ENCODE data around the gene CFAP47.
"Not testable (repeated sequence)": the region's sequence is repeated elsewhere in the genome, so short reads cannot be mapped to it uniquely, and the experiment has no call there.

The CFAP47 gene

GRCh38 chrX:36234840-36235528 lies 315.4 kb downstream of the CFAP47 start:
- DNase-seq: not testable (repeated sequence)

GRCh38 chrX:36241397-36241796 lies 321.9 kb downstream of the CFAP47 start:
- no peak for DNase-seq

GRCh38 chrX:36266155-36266554 lies 346.6 kb downstream of the CFAP47 start:
- DNase-seq: no peak

- no peak for DNase-seq
Measured at GRCh38 chrX:36310136-36310535, 390.6 kb downstream of the CFAP47 start.

- no peak for DNase-seq
Measured at GRCh38 chrX:36314303-36314702, 394.8 kb downstream of the CFAP47 start.

GRCh38 chrX:36334572-36334971 lies 415.0 kb downstream of the CFAP47 start:
- no peak for DNase-seq

GRCh38 chrX:36336751-36337150 lies 417.2 kb downstream of the CFAP47 start:
- no peak for DNase-seq

GRCh38 chrX:36344301-36344700 lies 424.8 kb downstream of the CFAP47 start:
- no peak for DNase-seq

- no peak for DNase-seq
Measured at GRCh38 chrX:36348509-36348908, 429.0 kb downstream of the CFAP47 start.

- no peak for DNase-seq
Measured at GRCh38 chrX:36357855-36358254, 438.3 kb downstream of the CFAP47 start.

GRCh38 chrX:36364262-36364661 lies 444.7 kb downstream of the CFAP47 start:
- DNase-seq: no peak

- DNase-seq: no peak
Measured at GRCh38 chrX:36383495-36383894, 464.0 kb downstream of the CFAP47 start.

GRCh38 chrX:36388901-36389300 lies 469.4 kb downstream of the CFAP47 start:
- no peak for DNase-seq

GRCh38 chrX:36401774-36402173 lies 482.2 kb downstream of the CFAP47 start:
- DNase-seq: no peak

- no peak for DNase-seq
Measured at GRCh38 chrX:36407836-36408235, 488.3 kb downstream of the CFAP47 start.

GRCh38 chrX:36414056-36414455 lies 494.5 kb downstream of the CFAP47 start:
- no peak for DNase-seq

- no peak for DNase-seq
Measured at GRCh38 chrX:36422368-36422767, 502.8 kb downstream of the CFAP47 start.

GRCh38 chrX:36431819-36432218 lies 512.3 kb downstream of the CFAP47 start:
- DNase-seq: no peak

GRCh38 chrX:36434522-36434921 lies 515.0 kb downstream of the CFAP47 start:
- DNase-seq: no peak

All from DMS79 treated with DMSO at 0.1 percent for 48 hours (cell line).